Measurements from ENCODE around the gene MTHFS. TPM values are rescaled to one million over a fixed set of nuclear protein-coding genes. Genes with fewer than 3 reads are reported as not detected.
"Not testable (repeated sequence)": the region's sequence is repeated elsewhere in the genome, so short reads cannot be mapped to it uniquely, and the experiment has no call there.

The MTHFS gene
- total RNA-seq, 1 donor from 2014 or later = 12.5 TPM

- TF ChIP-seq, protein P1, sequence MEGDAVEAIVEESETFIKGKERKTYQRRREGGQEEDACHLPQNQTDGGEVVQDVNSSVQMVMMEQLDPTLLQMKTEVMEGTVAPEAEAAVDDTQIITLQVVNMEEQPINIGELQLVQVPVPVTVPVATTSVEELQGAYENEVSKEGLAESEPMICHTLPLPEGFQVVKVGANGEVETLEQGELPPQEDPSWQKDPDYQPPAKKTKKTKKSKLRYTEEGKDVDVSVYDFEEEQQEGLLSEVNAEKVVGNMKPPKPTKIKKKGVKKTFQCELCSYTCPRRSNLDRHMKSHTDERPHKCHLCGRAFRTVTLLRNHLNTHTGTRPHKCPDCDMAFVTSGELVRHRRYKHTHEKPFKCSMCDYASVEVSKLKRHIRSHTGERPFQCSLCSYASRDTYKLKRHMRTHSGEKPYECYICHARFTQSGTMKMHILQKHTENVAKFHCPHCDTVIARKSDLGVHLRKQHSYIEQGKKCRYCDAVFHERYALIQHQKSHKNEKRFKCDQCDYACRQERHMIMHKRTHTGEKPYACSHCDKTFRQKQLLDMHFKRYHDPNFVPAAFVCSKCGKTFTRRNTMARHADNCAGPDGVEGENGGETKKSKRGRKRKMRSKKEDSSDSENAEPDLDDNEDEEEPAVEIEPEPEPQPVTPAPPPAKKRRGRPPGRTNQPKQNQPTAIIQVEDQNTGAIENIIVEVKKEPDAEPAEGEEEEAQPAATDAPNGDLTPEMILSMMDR (conservative IDR thresholded peaks at IDR 0.05; ENCODE audit: low read depth, low read length) = no peak
- H3K4me3 ChIP-seq (ENCODE audit: low read depth, low read length) = no peak overlapping the region
- DNase-seq (ENCODE audit: low read depth) = no peak
Measured at GRCh38 chr15:79914728-79915127, 17.9 kb upstream of the MTHFS start.

DNA sequence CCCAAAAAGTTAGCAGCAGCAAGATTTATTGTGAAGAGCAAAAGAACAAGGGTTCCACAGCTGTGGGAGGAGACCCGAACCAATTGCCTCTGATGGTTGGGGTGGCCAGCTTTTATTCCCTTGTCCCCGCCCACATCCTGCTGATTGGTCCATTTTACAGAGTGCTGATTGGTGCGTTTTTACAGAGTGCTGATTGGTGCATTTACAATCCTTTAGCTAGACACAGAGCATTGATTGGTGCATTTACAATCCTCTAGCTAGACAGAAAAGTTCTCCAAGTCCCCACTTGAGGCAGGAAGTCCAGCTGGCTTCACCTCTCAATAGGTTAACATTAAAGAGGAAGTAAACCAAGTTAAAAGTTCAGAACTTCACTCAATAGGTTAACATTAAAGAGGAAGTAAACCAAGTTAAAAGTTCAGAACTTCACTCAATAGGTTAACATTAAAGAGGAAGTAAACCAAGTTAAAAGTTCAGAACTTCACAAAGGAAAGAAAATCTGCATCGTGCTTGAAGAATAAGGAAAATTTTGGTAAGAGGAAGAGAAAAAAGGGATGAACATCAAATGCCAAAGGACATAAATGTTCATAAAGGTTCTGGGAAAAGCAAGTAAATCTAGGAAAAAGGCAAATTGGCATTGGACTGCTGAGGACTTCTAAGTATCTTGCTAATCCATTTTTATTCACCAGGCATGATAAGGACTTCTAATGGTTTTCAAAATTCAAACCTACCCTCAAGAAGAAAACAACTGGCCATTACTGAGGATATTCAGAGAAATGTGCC, 12.9 kb upstream of the MTHFS start:
- not testable (repeated sequence) for H3K4me3 ChIP-seq (ENCODE audit: low read depth, low read length); DNase-seq (ENCODE audit: low read depth)

DNA sequence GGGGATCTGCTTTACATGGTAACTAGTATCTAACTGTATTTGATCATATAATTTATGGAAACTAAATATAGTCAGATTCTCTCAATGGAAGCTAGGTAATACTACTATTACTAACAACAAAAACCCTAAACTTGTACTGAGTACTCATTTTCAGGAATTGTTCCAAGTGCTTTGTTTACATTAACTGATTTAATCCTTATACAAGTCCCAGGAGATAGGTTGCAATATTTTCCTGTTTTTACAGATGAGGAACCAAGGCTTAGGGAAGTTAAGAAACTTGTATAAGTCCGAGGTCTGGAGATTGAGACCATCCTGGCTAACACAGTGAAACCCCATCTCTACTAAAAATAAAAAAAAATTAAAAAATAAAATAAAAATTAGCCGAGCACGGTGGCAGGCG, 7.5 kb upstream of the MTHFS start:
- no peak overlapping the region for H3K4me3 ChIP-seq (ENCODE audit: low read depth, low read length)
- TF ChIP-seq, protein P1 (conservative IDR thresholded peaks at IDR 0.05; ENCODE audit: low read depth, low read length) = no peak
- DNase-seq (ENCODE audit: low read depth) = no peak

- TF ChIP-seq, protein P1 (conservative IDR thresholded peaks at IDR 0.05; ENCODE audit: low read depth, low read length) = no peak
- H3K4me3 ChIP-seq (ENCODE audit: low read depth, low read length) = no peak overlapping the region
- no peak for DNase-seq (ENCODE audit: low read depth)
Measured at GRCh38 chr15:79903626-79904025, 6.8 kb upstream of the MTHFS start.

DNA sequence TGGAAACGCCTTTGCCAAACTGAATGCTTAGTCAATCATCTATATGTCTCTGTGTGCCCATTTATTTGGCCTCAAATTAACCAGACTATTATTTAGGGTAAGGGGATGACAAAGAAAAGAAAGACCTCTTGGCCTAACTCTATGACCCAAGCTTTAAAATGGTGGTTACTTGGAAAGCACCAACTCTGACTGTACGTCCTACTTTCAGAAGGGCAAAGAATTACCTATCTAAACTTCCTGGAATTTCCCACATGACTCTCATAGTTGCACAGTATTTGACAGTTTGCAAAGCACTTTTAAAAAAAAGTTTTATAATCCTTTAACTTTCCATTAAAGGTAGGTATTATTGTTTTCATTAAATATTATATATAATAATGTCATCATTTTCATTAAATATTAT, 6.3 kb upstream of the MTHFS start:
- H3K4me3 ChIP-seq (ENCODE audit: low read depth, low read length) = no peak overlapping the region
- TF ChIP-seq, protein P1 (conservative IDR thresholded peaks at IDR 0.05; ENCODE audit: low read depth, low read length) = no peak
- no peak for DNase-seq (ENCODE audit: low read depth)

DNA sequence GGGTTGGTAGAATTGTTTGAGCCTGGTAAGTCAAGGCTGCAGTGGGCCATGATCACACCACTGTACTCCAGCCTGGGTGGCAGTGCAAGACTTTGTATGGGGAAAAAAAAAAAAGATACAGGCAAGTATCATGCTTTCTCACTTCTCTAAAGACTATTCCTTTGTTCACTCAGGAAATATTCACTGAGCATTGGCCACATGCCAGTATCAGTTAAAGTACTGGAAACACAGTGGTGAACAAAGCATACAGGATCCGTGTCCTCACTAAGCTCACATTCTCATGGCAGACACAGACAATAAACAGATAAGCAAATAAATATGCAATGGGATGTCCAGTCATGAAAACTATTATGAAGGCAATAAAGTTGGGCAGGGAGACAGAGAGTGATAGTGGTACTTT, 5.1 kb upstream of the MTHFS start:
- no peak overlapping the region for H3K4me3 ChIP-seq (ENCODE audit: low read depth, low read length)
- TF ChIP-seq, protein P1 (conservative IDR thresholded peaks at IDR 0.05; ENCODE audit: low read depth, low read length) = no peak
- no peak for DNase-seq (ENCODE audit: low read depth)

DNA sequence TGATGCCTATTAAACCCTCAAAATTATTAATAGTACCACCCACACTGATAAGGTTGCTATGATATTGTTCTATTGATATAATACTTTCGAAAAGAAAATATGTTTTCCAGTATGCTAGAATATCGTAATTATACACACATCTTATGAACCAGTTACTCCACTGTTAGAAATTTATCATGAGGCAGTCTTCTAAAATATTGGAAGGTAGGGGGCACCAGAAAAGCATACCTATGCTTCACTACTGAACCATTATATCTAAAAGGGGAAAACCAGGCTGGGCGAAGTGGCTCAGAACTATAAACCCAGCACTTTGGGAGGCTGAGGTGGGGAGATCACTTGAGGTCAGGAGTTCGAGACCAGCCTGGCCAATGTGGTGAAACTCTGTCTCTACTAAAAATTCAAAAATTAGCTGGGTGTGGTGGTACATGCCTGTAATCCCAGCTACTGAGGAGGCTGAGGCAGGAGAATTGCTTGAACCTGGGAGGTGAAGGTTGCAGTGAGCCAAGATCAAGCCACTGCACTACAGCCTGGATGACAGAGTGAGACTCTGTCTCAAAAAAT, 4.1 kb upstream of the MTHFS start:
- DNase-seq (ENCODE audit: low read depth); H3K4me3 ChIP-seq (ENCODE audit: low read depth, low read length): not testable (repeated sequence)

- H3K4me3 ChIP-seq (ENCODE audit: low read depth, low read length) = no peak overlapping the region
- TF ChIP-seq, protein P1 (conservative IDR thresholded peaks at IDR 0.05; ENCODE audit: low read depth, low read length) = no peak
- DNase-seq (ENCODE audit: low read depth) = no peak
Measured at GRCh38 chr15:79900087-79900486, 3.3 kb upstream of the MTHFS start.

DNA sequence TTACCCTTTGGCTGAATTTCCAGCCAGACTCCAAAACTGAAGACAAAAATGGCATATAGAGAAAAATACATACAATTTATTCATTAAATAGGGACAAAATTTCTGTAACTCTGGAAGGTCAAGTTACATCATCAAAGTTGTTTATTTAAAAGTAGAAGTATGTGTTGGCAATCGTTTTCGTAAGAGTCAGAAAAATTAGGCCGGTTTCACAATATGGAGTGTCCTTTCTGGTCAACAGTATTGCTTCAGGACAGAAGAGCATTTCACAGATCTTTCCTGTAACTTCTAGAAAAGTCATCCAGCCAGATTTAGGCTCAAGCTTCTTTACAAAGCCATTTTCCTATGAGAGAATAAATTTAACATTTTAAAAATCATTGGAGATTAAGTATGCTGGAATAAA, 2.0 kb upstream of the MTHFS start:
- DNase-seq (ENCODE audit: low read depth); H3K4me3 ChIP-seq (ENCODE audit: low read depth, low read length): not testable (repeated sequence)

All from epithelial cell of proximal tubule (primary cell).